SK-N-MC (cell line): ENCODE results near the gene MMEL1.

ENCODE experiments used
- EZH2 ChIP-seq: fragments of 200-600 bp; sonication (generic); IDR thresholded peaks from one replicate; pipeline ENCODE4 v1.6.1; 2017; ENCODE audit warnings: antibody characterized with exemption
- FOXP2 ChIP-seq: optimal IDR thresholded peaks from 2 replicates; pipeline ENCODE3; 2011; ENCODE audit warnings: mild to moderate bottlenecking, moderate library complexity; ENCODE audit not compliant: insufficient read depth; ENCODE audit errors: extremely low read length, control extremely low read depth
- POLR2AphosphoS5 ChIP-seq: IDR thresholded peaks from 2 replicates; pipeline ENCODE4 v1.6.1; 2012; ENCODE audit warnings: mild to moderate bottlenecking, low read depth, low read length, borderline replicate concordance

- no peak for TF ChIP-seq EZH2
- no peak for TF ChIP-seq POLR2AphosphoS5
- TF ChIP-seq FOXP2 = no peak
These were observed 34.4 kb downstream of the MMEL1 start for GRCh38 chr1:2598329-2598931.
